ENCODE data around the gene VPS26A.

GRCh38 chr10:69160809-69161241 lies 36.8 kb downstream of the VPS26A start:
- TF ChIP-seq CTCF (IDR thresholded peaks at IDR 0.05; ENCODE audit: low read depth, low read length) = no peak
- TF ChIP-seq MAX (IDR thresholded peaks at IDR 0.05; ENCODE audit: low read depth, low read length) = no peak
